Activated T-cell treated with anti-CD3 and anti-CD28 coated beads for 48 hours (primary cell): Measurements from ENCODE around the gene KIAA1217.
"Not testable (repeated sequence)": the region's sequence is repeated elsewhere in the genome, so short reads cannot be mapped to it uniquely, and the experiment has no call there.

Experiments used
- DNase-seq: peaks from one replicate; pipeline ENCODE4 v3.0.0-alpha.2; 2020; ENCODE audit warnings: low read depth

The KIAA1217 gene

GRCh38 chr10:24442641-24443174 is 233.8 kb downstream of the KIAA1217 start:
- not testable (repeated sequence) for DNase-seq

- no peak for DNase-seq
Measured at GRCh38 chr10:24444337-24444736, 235.4 kb downstream of the KIAA1217 start.

GRCh38 chr10:24445958-24446357 is 237.0 kb downstream of the KIAA1217 start:
- not testable (repeated sequence) for DNase-seq

GRCh38 chr10:24446739-24447138 is 237.8 kb downstream of the KIAA1217 start:
- DNase-seq: no peak

GRCh38 chr10:24448351-24448999 is 239.5 kb downstream of the KIAA1217 start:
- no peak for DNase-seq

GRCh38 chr10:24449321-24449740 is 240.4 kb downstream of the KIAA1217 start:
- DNase-seq: no peak

- no peak for DNase-seq
Measured at GRCh38 chr10:24449769-24450310, 240.9 kb downstream of the KIAA1217 start.

GRCh38 chr10:24451325-24451820 is 242.4 kb downstream of the KIAA1217 start:
- no peak for DNase-seq

GRCh38 chr10:24452030-24452429 is 243.1 kb downstream of the KIAA1217 start:
- DNase-seq: no peak

GRCh38 chr10:24453404-24453830 is 244.5 kb downstream of the KIAA1217 start:
- no peak for DNase-seq

GRCh38 chr10:24453973-24454372 is 245.0 kb downstream of the KIAA1217 start:
- DNase-seq: no peak

- DNase-seq: no peak
Measured at GRCh38 chr10:24455447-24455846, 246.5 kb downstream of the KIAA1217 start.

GRCh38 chr10:24456322-24456721 is 247.4 kb downstream of the KIAA1217 start:
- DNase-seq: no peak

GRCh38 chr10:24457661-24458318 is 248.9 kb downstream of the KIAA1217 start:
- DNase-seq: no peak

GRCh38 chr10:24459836-24460235 is 250.9 kb downstream of the KIAA1217 start:
- no peak for DNase-seq

- no peak for DNase-seq
Measured at GRCh38 chr10:24462291-24462813, 253.4 kb downstream of the KIAA1217 start.

GRCh38 chr10:24462889-24463552 is 254.1 kb downstream of the KIAA1217 start:
- DNase-seq: no peak

GRCh38 chr10:24463611-24464426 is 254.9 kb downstream of the KIAA1217 start:
- DNase-seq: no peak

- no peak for DNase-seq
Measured at GRCh38 chr10:24465124-24465874, 256.4 kb downstream of the KIAA1217 start.
